Stimulated activated CD8-positive, alpha-beta memory T cell treated with anti-CD3 and anti-CD28 coated beads, Interleukin-2, amount 100 ng/mL, for 48 hours (primary cell): ENCODE measurements around the gene STK32B.

Experiments used
- DNase-seq, 2 donors: peaks; one replicate each; pipeline ENCODE4 v3.0.0-alpha.2; 2020; ENCODE audit warnings: low read depth in 2 of 2

The STK32B gene

DNA sequence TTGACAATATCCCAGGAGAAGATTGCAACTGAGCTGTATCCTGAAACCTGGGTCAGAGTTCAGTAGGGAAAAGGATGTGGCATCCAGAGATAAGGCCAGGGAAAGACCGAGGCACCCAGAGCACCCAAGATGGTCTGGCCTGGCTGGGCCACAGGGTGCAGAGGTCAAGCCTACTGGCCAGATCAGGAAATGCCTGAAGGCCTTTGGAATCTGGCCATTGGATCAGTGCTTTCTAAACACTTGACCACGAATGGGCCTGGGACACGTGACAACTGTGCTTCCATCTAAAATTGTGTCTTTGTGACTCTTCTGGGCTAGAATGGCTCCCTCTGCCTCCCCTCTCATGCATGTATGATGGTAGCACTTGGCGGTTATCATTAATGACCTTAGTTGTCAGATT lies 340.2 kb downstream of the STK32B start:
- DNase-seq: no peak

GRCh38 chr4:5393911-5394513 lies 342.7 kb downstream of the STK32B start:
- DNase-seq: no peak

DNA sequence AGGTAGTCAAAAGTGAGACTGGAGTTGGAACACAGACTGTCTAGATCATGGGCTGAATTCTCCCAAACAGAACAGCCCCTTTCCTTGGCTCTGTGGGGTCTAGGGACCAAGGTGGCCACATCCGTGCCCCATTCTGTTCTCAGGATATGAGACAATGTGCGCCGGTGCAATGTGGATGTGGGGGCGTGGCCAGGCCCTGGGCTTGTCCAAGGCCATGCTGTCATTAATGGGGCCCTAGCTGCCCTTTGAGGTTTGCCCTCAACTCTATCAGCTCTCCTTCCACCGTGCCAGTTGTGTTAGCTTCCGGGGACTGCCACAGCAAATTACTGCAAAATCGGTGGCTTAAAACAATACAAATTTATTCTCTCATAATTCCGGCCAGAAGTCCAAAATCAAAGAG lies 344.5 kb downstream of the STK32B start:
- no peak for DNase-seq

- no peak for DNase-seq
Measured at GRCh38 chr4:5398056-5398455, 346.8 kb downstream of the STK32B start.

DNA sequence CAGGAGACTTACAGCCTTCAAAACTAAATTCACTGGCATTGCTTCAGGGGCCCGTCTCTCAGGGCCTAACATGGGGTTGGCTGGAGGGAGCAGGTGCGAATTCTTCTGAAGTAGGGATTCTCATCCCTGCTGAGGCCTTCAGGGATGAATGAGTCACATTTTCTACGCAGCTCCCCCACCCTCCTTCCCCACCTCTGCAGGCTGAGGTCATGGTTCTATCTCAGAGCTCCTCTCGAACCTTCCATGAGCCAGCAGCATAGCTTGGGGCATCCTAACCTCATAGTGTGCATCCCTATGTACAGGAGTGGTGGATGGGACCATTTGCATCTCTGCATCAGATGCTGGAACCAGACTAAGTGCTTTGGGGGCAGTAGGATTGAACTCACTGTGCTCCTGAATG lies 347.8 kb downstream of the STK32B start:
- no peak for DNase-seq

DNA sequence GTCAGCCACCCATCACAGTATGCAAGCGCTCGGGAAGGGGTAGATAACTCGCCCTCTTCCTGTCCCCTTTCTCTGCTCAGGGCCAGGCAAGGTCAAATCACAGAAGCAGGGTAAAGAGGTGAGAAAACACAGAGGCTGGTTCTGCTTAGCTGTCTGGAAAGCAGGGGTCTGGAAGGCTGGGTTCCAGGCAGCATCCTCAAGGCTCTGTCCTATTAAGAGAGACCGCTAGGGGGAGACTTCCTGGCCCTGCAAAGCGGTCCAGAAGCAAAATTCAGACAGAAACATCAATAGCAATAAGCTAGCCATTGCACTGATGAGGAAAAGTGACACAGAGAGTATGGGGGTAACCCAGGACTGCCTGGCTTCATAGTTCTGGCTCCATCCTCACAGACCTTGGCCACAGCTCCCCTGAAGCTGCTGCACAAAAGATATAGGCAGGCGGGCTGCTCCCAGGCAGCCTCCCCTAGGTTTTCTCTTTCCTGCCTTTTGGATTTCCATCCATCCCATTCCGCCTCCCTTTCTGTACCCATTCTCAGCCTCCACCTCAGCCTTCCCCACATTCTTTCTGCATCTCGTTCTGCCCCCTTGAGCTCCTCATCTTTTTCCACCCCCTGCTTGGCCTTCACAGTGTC lies 348.6 kb downstream of the STK32B start:
- no peak for DNase-seq

DNA sequence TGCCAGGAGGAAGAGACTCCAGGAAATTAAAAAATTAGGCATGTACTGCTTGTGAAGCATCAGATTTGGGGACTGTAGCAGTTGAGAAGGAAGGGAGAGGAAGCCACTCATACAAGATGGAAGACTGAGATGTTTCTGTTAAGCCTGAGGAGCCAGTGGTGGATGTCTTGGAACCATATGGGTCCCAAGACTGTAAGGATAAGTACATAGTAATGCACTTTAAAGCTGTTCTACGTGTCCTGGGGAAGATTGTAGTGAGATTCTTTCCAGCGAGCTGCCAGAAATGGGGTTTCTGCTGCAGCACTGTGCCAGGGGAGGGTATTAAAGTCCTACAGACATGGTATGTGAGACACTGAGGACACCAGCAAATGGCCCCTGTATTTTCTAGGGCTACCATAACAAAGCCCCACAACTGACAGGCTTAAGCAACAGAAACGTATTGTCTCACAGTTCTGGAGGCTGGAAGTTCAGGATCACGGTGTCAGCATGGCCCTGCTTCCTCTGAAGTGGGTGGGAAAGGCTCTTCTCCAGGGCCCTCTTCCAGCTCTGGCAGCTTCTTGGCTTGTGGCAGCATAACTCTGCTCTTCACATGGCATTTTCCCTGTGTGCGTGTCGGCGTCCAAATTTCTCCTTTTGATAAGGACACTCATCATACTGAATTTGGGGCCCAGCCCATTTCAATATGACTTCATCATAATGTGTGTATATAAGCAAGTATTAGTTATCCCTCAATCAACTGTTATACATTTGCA lies 352.6 kb downstream of the STK32B start:
- DNase-seq: no peak

- no peak for DNase-seq
Measured at GRCh38 chr4:5409237-5409636, 358.0 kb downstream of the STK32B start.

DNA sequence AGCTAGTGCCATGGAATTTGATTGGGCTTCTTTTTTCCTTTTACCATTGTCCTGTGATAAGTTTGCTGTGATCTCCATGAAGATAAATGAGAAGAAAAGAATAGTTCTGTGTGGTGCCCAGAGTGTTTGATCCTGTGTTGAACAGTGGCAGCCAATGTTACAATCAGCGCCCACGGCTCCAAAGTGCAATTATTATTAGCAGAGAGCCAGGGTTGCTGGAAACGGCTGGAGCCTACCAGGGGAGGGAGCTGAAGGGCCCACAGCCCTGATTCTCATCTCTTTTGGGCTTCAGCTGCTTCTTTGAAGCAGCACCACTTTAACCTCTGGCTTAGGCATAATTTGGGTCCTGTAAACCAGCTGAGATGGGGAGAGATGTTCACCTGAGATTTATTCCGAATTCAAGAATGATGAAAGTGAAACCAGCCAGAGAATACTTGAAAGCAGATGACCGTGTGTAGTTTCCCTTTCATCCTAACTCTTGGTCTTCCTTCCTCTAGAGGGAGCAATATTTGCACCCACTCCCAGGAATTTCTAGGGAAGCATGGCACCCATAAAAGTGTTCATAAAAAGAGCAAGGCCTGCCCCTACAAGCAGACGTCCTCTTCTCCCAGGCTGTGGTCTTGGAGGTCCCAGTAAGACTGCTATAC lies 358.8 kb downstream of the STK32B start:
- DNase-seq: no peak

- DNase-seq: no peak
Measured at GRCh38 chr4:5412296-5412695, 361.0 kb downstream of the STK32B start.

DNA sequence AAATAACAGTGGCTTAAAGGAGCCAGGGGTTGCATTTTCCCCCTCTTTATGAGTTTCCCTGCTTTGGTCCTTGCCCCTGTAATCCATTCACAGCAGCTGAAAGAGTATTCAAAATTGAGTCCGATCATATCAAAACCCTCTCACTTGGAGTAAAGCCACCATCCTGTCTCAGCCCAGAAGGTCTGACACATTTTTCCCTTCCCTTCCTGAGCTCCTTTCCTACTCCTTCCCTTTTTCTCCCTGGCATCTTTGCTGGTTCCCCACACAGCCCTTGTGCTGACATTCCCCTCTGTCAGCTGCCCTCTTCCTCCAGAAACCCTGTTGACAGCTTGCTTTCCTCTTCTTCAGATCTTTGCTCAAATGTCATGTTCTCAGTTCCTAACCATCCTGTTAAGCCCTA lies 361.5 kb downstream of the STK32B start:
- no peak for DNase-seq

DNA sequence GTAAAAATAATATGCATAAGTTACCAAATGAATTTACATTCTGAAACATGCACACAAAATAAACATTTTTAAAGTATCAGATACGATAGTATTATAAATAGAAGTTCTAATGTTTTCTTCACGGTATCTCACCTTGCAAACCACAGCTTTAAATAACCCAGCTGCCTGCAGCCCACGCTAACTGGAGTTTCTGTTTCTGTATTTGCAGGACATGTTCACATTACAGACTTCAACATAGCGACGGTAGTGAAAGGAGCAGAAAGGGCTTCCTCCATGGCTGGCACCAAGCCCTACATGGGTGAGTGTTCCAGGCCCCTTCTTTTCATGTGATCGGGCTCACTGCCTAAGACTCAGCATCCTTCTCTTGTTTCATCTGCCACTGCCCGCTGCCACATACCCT lies 365.4 kb downstream of the STK32B start:
- DNase-seq: no peak

GRCh38 chr4:5420266-5420665 lies 369.0 kb downstream of the STK32B start:
- no peak for DNase-seq

- DNase-seq: no peak
Measured at GRCh38 chr4:5421416-5421815, 370.1 kb downstream of the STK32B start.

DNA sequence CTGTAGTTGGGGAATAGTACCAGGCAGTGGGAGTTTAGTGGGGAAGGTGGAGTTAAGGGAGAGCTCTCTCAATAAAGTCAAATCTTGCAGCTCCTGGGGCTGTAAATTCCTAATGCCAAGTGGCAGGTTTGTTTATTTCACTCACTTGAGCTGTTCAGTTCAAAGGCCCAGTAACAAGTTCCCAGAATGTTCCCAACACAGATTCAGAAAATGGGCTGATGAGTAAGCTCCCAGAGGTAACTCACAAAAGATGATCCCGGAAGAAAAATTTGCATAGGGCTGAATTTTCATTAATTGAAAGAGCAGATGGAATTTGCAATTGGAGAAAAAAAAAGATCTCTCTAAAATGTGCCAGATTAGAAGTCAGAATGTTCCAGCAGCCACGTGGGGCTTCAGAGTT lies 370.9 kb downstream of the STK32B start:
- DNase-seq: no peak

DNA sequence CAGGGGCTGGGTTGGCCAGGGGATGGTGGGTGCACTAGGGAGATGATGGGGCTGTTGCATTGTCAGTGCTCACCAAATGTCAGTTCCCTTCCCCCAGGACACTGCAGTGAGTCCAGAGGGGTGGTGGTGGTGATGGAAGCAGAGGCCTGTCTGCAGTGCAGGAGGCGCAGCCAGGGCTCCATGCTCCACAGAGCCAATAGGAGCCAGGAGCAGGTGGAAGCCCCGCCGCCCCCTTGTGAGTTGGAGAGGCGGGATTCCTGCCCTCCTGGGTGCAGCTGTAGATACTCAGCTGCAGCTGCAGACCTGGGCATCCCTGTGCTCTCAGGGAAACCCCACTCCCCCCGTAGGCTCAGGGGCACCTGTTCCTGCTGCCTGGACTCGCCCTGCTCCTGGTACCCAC lies 372.4 kb downstream of the STK32B start:
- DNase-seq: no peak

- DNase-seq: no peak
Measured at GRCh38 chr4:5424211-5424610, 372.9 kb downstream of the STK32B start.

DNA sequence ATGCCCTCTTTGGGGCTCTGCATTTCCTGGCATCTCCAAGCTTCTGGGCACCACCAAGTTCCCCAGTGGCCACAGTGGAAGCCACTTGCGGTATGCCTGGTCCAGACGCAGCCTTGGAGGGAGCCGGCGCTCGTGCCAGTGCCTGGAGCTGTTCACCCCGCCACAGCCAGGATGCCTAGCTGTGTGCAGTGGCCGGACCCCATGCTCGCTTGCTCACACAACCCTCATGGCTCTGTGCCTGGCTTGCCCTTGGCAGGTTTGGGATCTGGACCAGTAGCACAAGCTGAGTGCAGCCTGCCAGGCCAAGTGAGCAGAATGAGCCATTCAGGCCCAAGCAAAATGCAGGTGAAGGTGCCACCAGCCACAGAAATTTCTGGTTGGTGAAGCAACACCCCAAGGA lies 373.6 kb downstream of the STK32B start:
- no peak for DNase-seq

GRCh38 chr4:5429747-5430146 lies 378.5 kb downstream of the STK32B start:
- no peak for DNase-seq

- no peak for DNase-seq
Measured at GRCh38 chr4:5433196-5433595, 381.9 kb downstream of the STK32B start.

DNA sequence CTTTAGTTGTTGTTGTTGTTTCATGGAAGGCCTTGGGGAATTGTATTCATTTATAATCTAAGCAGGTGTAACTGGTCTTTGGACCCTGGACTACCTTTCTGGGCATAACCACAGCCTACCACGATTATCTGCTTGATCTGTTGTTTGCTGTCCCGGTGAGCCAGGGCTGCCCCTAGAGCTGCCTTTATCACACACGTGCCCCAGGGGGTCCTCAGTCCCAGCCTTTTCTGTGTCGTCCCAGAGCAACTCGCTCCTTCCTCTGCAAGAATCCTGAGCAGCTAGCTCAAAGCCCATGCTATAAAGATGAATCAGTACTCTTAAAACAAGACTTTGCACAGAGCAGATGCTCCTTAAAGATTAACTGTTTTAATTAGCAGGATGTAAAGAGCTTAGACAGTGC lies 383.9 kb downstream of the STK32B start:
- DNase-seq: no peak

GRCh38 chr4:5435823-5436222 lies 384.5 kb downstream of the STK32B start:
- DNase-seq: no peak
